GM23248 (cell line): Measurements from ENCODE around the gene OPN5.

Experiments used
- EZH2 ChIP-seq: fragments of 200-600 bp; sonication (generic); IDR thresholded peaks from 2 replicates; pipeline ENCODE4 v1.6.1; 2018; ENCODE audit warnings: antibody characterized with exemption, mild to moderate bottlenecking; ENCODE audit not compliant: insufficient read depth, poor library complexity, severe bottlenecking
- EZH2phosphoT487 ChIP-seq: fragments of 200-600 bp; sonication (generic); IDR thresholded peaks from 2 replicates; pipeline ENCODE4 v1.6.1; 2018; ENCODE audit warnings: antibody characterized with exemption, moderate library complexity, mild to moderate bottlenecking, low read depth; ENCODE audit not compliant: insufficient read depth

GRCh38 chr6:47772359-47772758 is 9.5 kb upstream of the OPN5 start:
- TF ChIP-seq EZH2, result no peak
- no peak for TF ChIP-seq EZH2phosphoT487
